T-helper 17 cell (primary cell): Measurements from ENCODE around the gene RAI2. TPM values are rescaled to one million over a fixed set of nuclear protein-coding genes. Genes with fewer than 3 reads are reported as not detected.
"Not testable (repeated sequence)": the region's sequence is repeated elsewhere in the genome, so short reads cannot be mapped to it uniquely, and the experiment has no call there.

Experiments used
- ATAC-seq: fragments of 150-1000 bp; cut with Tn5 transposase; 2 replicates; pipeline ENCODE4 v1.10.0; 2021; ENCODE audit warnings: mild to moderate bottlenecking, moderate library complexity
- DNase-seq, 3 donors: peaks; one replicate each; pipeline versions ENCODE4 v3.0.0 to v3.0.0-alpha.2; 2020 to 2021
- H3K9me3 ChIP-seq: one replicate; pipeline ENCODE4 v1.7.0; 2013; ENCODE audit warnings: low read length, mild to moderate bottlenecking; ENCODE audit not compliant: control insufficient read depth, poor library complexity, severe bottlenecking
- H3K27ac Mint-ChIP-seq: one replicate; pipeline ENCODE4 v1.8.0; 2022; ENCODE audit warnings: mild to moderate bottlenecking, moderate library complexity, mixed read lengths
- H3K27me3 Mint-ChIP-seq: one replicate; pipeline ENCODE4 v1.8.0; 2022; ENCODE audit warnings: mixed read lengths
- H3K36me3 Mint-ChIP-seq: one replicate; pipeline ENCODE4 v1.8.0; 2022; ENCODE audit warnings: low read depth, mixed read lengths
- H3K4me1 Mint-ChIP-seq: one replicate; pipeline ENCODE4 v1.8.0; 2022; ENCODE audit warnings: mild to moderate bottlenecking, mixed read lengths
- H3K4me3 Mint-ChIP-seq: one replicate; pipeline ENCODE4 v1.8.0; 2022; ENCODE audit warnings: mild to moderate bottlenecking, moderate library complexity, mixed read lengths
- total RNA-seq, 4 donors: library from RNA in 2 of 4; stranded (reverse) in 2 of 4; gene quantifications; one replicate each; pipeline ENCODE4 v1.2.3 and lab custom pipeline; 2022 to 2026

The RAI2 gene
- total RNA-seq, 2 donors from 2014 or later: 0.18 to 0.72 TPM

DNA sequence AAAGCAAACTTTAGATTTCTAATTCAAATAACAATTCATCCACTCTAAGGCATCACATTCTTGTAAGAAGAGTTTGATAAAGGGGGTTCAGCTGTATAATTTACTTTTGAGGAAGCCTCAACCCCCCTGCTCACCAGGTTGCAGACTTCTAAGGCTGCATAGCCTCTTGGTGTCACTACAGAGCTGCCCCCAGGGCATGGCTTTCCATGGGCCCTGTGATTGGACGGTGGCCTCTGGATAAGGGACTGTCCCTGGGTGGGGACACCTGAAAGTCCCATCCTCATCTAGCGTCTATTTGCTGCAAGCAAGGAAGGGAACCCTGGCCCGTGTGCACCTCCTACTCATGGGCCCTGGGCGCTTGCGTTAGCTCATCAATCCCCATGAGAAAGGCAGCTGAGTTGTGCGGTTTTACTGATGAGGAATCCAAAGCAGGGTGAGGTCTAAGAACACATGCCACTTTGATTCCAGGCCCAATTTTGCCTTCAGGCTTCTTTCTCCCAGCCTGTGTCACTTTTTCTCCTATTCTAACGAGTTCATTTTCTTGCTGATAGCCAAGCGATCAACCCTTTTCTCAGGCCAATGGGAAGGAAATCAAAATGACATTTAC, 72.0 kb downstream of the RAI2 start:
- H3K4me3 Mint-ChIP-seq: no peak overlapping the region
- no peaks in the 10 kb centered on the region for H3K9me3 ChIP-seq
- no peaks in the 10 kb centered on the region for H3K27me3 Mint-ChIP-seq
- H3K4me1 Mint-ChIP-seq: peaks cover 3% of the 10 kb centered on the region
- peaks cover 3% of the 10 kb centered on the region for H3K36me3 Mint-ChIP-seq
- no peak overlapping the region for H3K27ac Mint-ChIP-seq
- no peak for ATAC-seq
- no peak for DNase-seq

- ATAC-seq (peak; percentile 62), DNase-seq (peak in 1 of 3 donors; percentile 7)
- Mint-ChIP-seq H3K36me3 (peaks cover 3% of the 10 kb centered on the region), H3K27me3 (no peaks in the 10 kb centered on the region), H3K4me1 (peaks cover 3% of the 10 kb centered on the region), H3K4me3 (no peak overlapping the region), H3K27ac (no peak overlapping the region)
- H3K9me3 ChIP-seq: no peaks in the 10 kb centered on the region
Observed at GRCh38 chrX:17788439-17788838, 72.7 kb downstream of the RAI2 start.

DNA sequence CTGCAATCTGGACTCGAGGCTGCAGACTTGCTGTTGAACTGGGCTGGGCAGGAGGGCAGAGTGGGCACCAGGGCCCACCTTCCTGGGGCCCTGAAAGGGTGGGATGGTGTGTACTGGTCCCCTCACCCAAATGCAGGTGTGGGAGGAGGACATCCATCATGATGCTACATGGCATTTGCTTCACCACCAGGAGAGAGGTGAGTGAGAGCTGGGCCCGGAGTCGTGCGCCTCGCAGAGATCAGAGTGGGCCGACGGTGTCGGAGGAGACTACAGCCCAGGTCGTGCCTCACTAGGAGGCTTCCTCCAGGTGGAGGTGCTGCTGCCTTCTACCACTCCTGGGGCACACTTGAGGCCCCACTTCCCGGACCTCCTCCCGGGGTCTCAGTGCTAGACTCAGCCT, 73.5 kb downstream of the RAI2 start:
- H3K4me3 Mint-ChIP-seq: no peak overlapping the region
- no peaks in the 10 kb centered on the region for H3K27me3 Mint-ChIP-seq
- peaks cover 3% of the 10 kb centered on the region for H3K4me1 Mint-ChIP-seq
- no peak for ATAC-seq
- peaks cover 3% of the 10 kb centered on the region for H3K36me3 Mint-ChIP-seq
- H3K27ac Mint-ChIP-seq: no peak overlapping the region
- H3K9me3 ChIP-seq: no peaks in the 10 kb centered on the region
- DNase-seq: no peak

- H3K9me3 ChIP-seq, H3K27me3 Mint-ChIP-seq, DNase-seq, H3K4me1 Mint-ChIP-seq, ATAC-seq, H3K27ac Mint-ChIP-seq, H3K36me3 Mint-ChIP-seq: not testable (repeated sequence)
- peak overlapping the region; percentile 55 for H3K4me3 Mint-ChIP-seq
Observed at GRCh38 chrX:17786554-17787347, 74.3 kb downstream of the RAI2 start.

DNA sequence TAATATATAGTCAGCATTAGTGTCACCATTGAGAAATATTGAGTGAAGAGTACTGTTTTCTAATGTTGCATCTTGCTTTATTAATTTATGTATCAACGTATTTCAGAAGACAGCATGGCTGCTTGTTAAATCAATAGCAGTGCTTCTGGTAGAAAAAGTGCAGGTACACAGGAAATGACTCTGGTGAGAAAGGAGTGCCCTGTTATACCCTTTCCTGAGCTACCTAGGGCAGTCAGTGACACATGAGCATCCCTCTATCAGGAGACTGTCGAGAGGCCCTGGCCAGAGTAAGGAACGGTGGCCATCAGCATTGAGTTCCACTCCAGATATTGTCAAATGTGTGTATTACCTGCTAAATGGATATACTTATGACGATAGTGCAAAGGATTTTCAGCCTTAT, 81.7 kb downstream of the RAI2 start:
- no peaks in the 10 kb centered on the region for H3K9me3 ChIP-seq
- H3K27ac Mint-ChIP-seq: no peak overlapping the region
- H3K36me3 Mint-ChIP-seq: no peaks in the 10 kb centered on the region
- DNase-seq: no peak
- peaks cover 7% of the 10 kb centered on the region for H3K4me1 Mint-ChIP-seq
- no peaks in the 10 kb centered on the region for H3K27me3 Mint-ChIP-seq
- ATAC-seq: peak; percentile 35
- no peak overlapping the region for H3K4me3 Mint-ChIP-seq

GRCh38 chrX:17778997-17779396, 82.1 kb downstream of the RAI2 start:
- Mint-ChIP-seq H3K27me3 (no peaks in the 10 kb centered on the region), H3K4me1 (peaks cover 7% of the 10 kb centered on the region), H3K27ac (no peak overlapping the region), H3K4me3 (no peak overlapping the region), H3K36me3 (no peaks in the 10 kb centered on the region)
- ATAC-seq: no peak
- H3K9me3 ChIP-seq: no peaks in the 10 kb centered on the region
- no peak for DNase-seq

- H3K27me3 Mint-ChIP-seq: no peaks in the 10 kb centered on the region
- DNase-seq (no peak), ATAC-seq (no peak)
- peaks cover 3% of the 10 kb centered on the region for H3K4me1 Mint-ChIP-seq
- no peaks in the 10 kb centered on the region for H3K36me3 Mint-ChIP-seq
- no peak overlapping the region for H3K4me3 Mint-ChIP-seq
- no peak overlapping the region for H3K27ac Mint-ChIP-seq
- H3K9me3 ChIP-seq: peaks cover 3% of the 10 kb centered on the region
Observed at GRCh38 chrX:17774053-17774452, 87.0 kb downstream of the RAI2 start.

GRCh38 chrX:17773221-17773876, 87.7 kb downstream of the RAI2 start:
- Mint-ChIP-seq H3K4me3 (no peak overlapping the region), H3K36me3 (no peaks in the 10 kb centered on the region), H3K27me3 (no peaks in the 10 kb centered on the region), H3K27ac (no peak overlapping the region), H3K4me1 (no peaks in the 10 kb centered on the region)
- DNase-seq: no peak
- peak; percentile 40 for ATAC-seq
- peaks cover 3% of the 10 kb centered on the region for H3K9me3 ChIP-seq

GRCh38 chrX:17769701-17770269, 91.3 kb downstream of the RAI2 start:
- no peaks in the 10 kb centered on the region for H3K36me3 Mint-ChIP-seq
- DNase-seq (no peak), ATAC-seq (peak; percentile 64)
- H3K27me3 Mint-ChIP-seq: no peaks in the 10 kb centered on the region
- no peaks in the 10 kb centered on the region for H3K4me1 Mint-ChIP-seq
- H3K4me3 Mint-ChIP-seq: no peak overlapping the region
- H3K27ac Mint-ChIP-seq: no peak overlapping the region
- peaks cover 3% of the 10 kb centered on the region for H3K9me3 ChIP-seq

GRCh38 chrX:17768997-17769396, 92.1 kb downstream of the RAI2 start:
- Mint-ChIP-seq H3K27ac (no peak overlapping the region), H3K4me1 (no peaks in the 10 kb centered on the region), H3K4me3 (no peak overlapping the region), H3K27me3 (no peaks in the 10 kb centered on the region), H3K36me3 (no peaks in the 10 kb centered on the region)
- peaks cover 3% of the 10 kb centered on the region for H3K9me3 ChIP-seq
- DNase-seq: no peak
- ATAC-seq: no peak

DNA sequence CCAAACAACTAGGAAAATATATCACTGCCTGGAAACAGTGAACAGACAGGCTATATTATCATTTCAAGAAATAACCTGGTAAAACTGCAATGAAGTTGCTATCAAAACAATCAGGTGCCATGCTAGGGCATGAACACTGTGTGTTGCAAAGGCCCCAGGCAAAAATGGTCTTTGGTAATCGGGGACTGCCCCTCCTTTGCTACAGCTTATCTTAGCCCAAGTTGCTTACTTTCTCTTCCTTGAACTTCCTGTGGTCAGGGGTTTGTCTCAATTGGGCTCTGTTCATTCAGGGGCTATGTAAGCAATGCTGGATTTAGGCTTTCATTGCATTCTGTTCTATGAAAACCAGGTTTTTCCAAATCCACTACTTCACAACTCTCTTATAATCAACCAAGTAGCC, 93.4 kb downstream of the RAI2 start:
- Mint-ChIP-seq H3K36me3 (no peaks in the 10 kb centered on the region), H3K4me1 (no peaks in the 10 kb centered on the region), H3K4me3 (no peak overlapping the region), H3K27me3 (no peaks in the 10 kb centered on the region), H3K27ac (no peak overlapping the region)
- DNase-seq (no peak), ATAC-seq (no peak)
- H3K9me3 ChIP-seq: peaks cover 3% of the 10 kb centered on the region

- peaks cover 4% of the 10 kb centered on the region for H3K27me3 Mint-ChIP-seq
- ATAC-seq: no peak
- DNase-seq: no peak
- no peak overlapping the region for H3K4me3 Mint-ChIP-seq
- H3K27ac Mint-ChIP-seq: no peak overlapping the region
- H3K36me3 Mint-ChIP-seq: no peaks in the 10 kb centered on the region
- peaks cover 2% of the 10 kb centered on the region for H3K4me1 Mint-ChIP-seq
- H3K9me3 ChIP-seq: no peaks in the 10 kb centered on the region
Observed at GRCh38 chrX:17759990-17760389, 101.1 kb downstream of the RAI2 start.

DNA sequence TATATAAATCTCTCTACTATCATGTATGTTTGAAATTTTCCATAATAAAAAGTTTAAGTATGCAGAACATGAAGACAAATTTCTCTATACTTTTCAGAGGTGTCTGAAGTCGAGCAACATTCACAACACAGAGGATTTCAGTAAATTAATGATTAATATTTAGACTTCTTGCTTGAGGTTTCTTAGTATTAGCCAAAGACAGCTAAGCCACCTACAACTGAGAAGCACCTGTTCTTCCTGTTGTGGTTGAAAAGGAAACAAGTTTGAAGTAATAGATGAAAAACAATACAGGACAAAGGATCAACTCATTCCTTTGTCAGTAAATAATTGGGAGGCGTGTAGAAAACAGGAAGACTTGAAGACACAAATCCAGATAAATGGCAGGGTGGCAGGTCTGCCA, 102.7 kb downstream of the RAI2 start:
- Mint-ChIP-seq H3K4me3 (no peak overlapping the region), H3K36me3 (no peaks in the 10 kb centered on the region), H3K4me1 (peaks cover 2% of the 10 kb centered on the region), H3K27ac (peak overlapping the region; percentile 32), H3K27me3 (peaks cover 4% of the 10 kb centered on the region)
- no peaks in the 10 kb centered on the region for H3K9me3 ChIP-seq
- ATAC-seq (no peak), DNase-seq (no peak)
